Inferior parietal cortex (tissue), 1 donor: ENCODE data around the gene STRADA.

Experiments used
- DNase-seq: peaks from one replicate; pipeline ENCODE4 v3.0.0-alpha.2; 2016; ENCODE audit errors: extremely low spot score

Gene STRADA

GRCh38 chr17:63701868-63702720, 39.5 kb downstream of the STRADA start:
- no peak for DNase-seq

- no peak for DNase-seq
These were observed 40.2 kb downstream of the STRADA start for GRCh38 chr17:63701456-63701820.

DNA sequence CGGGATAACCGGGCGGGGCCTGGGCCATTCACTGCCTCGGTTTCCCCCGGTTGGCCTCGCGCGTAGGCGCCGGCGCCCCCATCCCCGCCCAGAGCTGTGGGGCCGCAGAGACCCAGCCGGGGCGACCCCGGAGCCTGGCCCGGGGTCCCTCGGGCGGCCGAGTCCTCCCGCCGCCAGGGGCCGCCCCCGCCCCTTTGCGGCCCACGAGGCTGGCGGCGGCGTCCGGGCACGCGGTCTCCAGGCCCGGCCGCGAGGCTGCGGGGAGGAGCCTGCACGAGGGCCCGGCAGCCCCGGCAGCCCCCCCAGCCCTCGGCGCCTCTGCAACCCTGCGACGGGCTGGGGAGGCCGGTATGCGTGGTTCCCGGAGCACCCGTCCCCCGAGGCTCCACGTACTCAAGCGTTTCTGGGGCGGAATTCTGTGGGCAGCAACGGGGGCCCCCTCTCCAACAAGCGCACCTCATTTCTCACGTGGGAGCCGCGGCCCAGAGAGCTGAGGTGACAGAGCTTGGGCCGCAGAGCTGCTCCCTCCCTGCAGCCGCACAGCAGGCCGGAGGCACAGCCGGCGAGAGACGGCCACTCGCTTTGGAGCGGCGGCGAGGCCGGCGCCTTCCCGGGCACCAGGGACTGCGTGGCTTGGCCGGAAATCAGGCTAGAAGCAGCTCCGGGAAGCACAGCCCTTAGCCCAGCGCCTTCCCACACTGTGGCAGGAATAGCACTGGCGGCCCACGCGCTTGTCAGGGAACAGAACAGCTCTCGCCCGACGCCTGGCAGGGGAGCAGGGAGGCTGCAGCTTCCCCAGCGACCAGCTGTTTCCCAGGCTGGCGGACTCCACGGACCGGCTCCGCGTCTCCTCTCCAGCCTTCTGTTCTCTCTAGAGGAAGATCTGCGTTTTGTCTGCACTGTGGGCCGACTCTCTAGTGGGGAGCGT, 40.8 kb downstream of the STRADA start:
- peak; percentile 58 for DNase-seq

DNA sequence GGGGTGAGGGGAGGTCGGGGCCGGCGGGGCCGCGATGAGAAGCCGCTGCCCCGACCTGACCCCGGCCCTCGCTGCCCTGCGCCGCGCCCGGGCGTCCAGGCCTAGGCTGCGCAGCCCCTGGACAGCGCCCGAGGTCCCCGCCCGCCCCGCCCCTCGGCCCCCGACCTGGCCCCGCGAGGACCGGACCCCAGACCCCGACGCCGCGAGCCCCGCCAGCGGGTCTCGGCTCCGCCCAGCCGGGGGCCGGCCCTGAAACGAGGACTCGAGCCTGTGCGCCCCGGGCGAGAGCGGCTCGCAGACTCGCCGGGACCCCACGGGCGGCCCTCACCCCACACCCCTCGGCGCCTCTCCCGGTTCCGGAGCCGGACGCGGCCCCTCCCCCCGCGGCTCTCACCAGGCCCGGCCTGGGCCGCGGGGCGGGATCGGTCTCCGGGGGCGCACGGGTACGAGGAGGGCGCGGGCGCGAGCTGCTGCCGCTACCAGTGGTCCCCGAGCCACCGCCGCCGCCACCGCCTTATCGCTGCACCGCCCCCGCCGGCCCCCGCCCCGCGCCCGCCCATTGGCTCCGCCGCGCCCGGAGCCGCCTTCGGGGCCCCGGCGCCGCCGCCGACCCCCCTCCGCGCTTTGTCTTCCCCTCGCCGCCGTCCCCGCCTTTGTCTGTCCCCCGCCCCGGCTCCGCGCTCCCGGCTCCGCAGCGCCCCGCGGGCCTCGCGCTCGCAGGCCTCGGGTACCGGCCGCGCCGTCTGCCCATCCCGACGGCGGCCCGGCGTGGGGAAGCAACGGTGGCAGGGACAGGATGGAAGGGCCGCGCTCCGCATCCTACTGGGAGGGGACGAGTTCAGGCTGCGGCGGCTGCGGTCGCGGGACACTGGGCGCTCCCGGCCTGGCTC, 41.7 kb downstream of the STRADA start, which contains the start of gene LIMD2:
TSS of gene LIMD2 (minus strand) at position 488 of the 890 bp plus-strand sequence. CDS start 827 bp downstream, outside the sequence.
- DNase-seq = no peak

GRCh38 chr17:63698886-63699637, 42.5 kb downstream of the STRADA start:
- DNase-seq = no peak

GRCh38 chr17:63698381-63698885, 43.2 kb downstream of the STRADA start:
- no peak for DNase-seq

GRCh38 chr17:63697341-63698286, 44.0 kb downstream of the STRADA start:
- no peak for DNase-seq

GRCh38 chr17:63696381-63696961, 45.1 kb downstream of the STRADA start:
- no peak for DNase-seq

- no peak for DNase-seq
These were observed 45.7 kb downstream of the STRADA start for GRCh38 chr17:63695889-63696288.

DNA sequence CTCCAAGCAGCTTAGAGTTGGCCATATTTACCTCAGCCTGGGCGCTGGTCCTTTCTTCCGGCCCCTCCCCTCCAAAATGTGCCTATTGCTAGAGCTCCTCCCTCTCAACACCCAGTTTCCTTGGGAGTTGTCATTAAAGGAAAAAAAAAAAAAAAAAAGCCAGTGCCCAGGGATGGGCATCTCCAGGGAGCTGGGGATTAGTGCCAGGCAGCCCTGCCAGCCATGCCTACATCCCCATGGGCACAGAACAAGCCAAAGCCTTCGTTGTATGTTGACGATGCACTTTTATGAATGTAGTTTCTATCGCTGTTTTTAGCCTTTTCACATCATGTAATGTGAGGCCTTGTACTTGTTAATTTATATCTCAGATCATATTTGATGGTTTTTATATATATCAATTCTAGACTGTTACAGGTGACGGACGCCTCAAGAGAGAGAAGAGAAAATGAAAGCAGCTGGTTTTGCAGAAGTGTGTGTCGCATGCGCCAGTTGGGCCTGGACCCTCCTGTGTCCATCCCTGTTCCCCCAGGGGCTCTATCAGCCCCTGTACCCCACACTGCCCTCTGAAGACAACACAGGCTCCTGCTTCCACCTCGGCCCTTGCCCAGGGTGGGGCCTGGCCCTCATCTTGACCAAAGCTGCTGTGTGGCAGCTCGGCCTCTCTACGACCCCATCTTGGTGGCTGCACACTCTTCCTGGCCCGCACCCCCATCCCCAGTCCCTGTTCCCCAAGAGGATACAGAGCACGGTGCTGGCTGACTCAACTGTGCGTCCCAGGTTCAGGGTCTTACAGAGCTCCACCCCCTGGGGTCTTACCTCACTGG, 46.4 kb downstream of the STRADA start:
- DNase-seq = no peak

GRCh38 chr17:63694229-63694949, 47.2 kb downstream of the STRADA start:
- DNase-seq = no peak

GRCh38 chr17:63693411-63694113, 48.0 kb downstream of the STRADA start:
- DNase-seq = no peak

- DNase-seq = no peak
These were observed 49.3 kb downstream of the STRADA start for GRCh38 chr17:63692195-63692816.

- no peak for DNase-seq
These were observed 52.1 kb downstream of the STRADA start for GRCh38 chr17:63689479-63689878.

DNA sequence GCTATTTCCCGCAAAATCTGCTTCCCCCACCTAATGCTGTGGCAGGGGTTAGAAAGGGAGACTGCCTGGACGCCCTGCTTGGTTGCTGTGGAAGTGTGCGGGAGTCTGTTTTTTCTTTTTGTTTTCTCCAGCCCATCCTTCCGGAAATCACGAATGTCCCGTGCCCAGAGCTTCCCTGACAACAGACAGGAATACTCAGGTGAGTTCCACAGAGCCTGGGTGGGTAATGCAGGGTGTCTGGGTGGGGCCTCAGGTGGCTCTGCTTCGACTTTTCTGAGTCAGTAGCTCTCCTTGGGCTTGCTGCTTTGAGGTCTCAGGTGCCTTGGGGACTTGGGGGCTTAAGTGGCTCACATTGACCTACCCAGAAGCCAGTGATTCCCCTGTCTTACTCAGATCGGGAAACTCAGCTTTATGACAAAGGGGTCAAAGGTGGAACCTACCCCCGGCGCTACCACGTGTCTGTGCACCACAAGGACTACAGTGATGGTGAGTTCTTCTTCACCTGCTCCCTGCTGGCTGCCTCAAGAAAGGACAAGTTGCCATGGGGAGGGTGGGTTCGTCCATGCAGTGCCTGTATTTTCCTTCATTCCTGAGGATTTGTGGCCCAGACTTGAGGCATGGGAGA, 53.1 kb downstream of the STRADA start:
- no peak for DNase-seq

GRCh38 chr17:63686138-63686685, 55.4 kb downstream of the STRADA start:
- DNase-seq = no peak
